ENCODE data around the gene DGKB. TPM values are rescaled to one million over a fixed set of nuclear protein-coding genes. Genes with fewer than 3 reads are reported as not detected.

Gene DGKB
- total RNA-seq, 1 donor from 2014 or later = 0.30 TPM

DNA sequence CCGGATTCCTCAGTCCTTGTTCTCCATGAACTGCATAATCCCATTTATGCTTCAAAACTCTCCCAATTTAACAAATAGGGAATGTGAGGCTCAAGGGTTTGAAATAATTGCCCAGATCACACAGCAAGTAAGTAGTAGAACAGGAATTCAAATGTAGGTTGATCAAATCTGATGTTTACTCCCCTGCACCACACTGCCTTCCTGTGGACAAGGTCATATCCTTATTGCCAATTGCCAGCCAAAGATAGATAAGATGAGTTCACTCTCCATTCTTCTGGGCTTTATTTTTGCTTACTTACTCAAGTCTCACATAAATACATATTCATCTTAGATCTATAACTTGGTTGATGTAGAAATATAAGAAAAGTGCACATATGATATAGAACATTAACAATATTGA, 477.9 kb downstream of the DGKB start:
- intact Hi-C loops (cut with micrococcal nuclease) = no loop called here
- Histone ChIP-seq H3K4me3 (no peak overlapping the region), H3K27ac (replicated peaks) (no peak overlapping the region), H3K27me3 (ENCODE audit: low read depth) (no peaks in the 10 kb centered on the region), H3K9me3 (replicated peaks) (peaks cover 15% of the 10 kb centered on the region), H3K36me3 (no peaks in the 10 kb centered on the region), H3K4me1 (peaks cover 2% of the 10 kb centered on the region)
- no peak for DNase-seq
- TF ChIP-seq, protein P1, sequence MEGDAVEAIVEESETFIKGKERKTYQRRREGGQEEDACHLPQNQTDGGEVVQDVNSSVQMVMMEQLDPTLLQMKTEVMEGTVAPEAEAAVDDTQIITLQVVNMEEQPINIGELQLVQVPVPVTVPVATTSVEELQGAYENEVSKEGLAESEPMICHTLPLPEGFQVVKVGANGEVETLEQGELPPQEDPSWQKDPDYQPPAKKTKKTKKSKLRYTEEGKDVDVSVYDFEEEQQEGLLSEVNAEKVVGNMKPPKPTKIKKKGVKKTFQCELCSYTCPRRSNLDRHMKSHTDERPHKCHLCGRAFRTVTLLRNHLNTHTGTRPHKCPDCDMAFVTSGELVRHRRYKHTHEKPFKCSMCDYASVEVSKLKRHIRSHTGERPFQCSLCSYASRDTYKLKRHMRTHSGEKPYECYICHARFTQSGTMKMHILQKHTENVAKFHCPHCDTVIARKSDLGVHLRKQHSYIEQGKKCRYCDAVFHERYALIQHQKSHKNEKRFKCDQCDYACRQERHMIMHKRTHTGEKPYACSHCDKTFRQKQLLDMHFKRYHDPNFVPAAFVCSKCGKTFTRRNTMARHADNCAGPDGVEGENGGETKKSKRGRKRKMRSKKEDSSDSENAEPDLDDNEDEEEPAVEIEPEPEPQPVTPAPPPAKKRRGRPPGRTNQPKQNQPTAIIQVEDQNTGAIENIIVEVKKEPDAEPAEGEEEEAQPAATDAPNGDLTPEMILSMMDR (IDR thresholded peaks at IDR 0.05; ENCODE audit: borderline replicate concordance) = no peak

DNA sequence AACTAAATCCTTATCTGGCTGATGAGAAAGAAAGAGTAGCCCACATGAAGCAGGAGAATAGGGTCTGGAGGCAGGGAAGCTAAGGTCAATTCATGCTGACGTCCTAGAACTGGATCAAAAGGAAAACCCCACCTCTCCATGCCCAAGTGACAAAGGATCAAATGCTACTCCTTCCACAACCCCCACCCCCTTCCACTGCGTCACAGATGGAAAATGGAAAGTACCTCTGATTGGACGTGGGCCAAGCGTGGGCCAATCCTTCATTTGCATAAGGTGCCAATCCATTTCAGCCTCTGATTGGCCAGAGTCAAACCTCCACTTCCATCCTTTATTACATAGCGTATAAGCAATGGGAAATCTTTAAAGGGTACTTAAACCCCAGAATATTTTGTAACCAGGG, 481.8 kb downstream of the DGKB start:
- H3K27me3 ChIP-seq (ENCODE audit: low read depth) = no peaks in the 10 kb centered on the region
- TF ChIP-seq, protein P1 (IDR thresholded peaks at IDR 0.05; ENCODE audit: borderline replicate concordance) = no peak
- intact Hi-C loops (cut with micrococcal nuclease) = no loop called here
- no peak overlapping the region for H3K27ac ChIP-seq (replicated peaks)
- no peak for DNase-seq
- H3K4me1 ChIP-seq = peaks cover 21% of the 10 kb centered on the region
- peaks cover 4% of the 10 kb centered on the region for H3K9me3 ChIP-seq (replicated peaks)
- no peaks in the 10 kb centered on the region for H3K36me3 ChIP-seq
- no peak overlapping the region for H3K4me3 ChIP-seq

DNA sequence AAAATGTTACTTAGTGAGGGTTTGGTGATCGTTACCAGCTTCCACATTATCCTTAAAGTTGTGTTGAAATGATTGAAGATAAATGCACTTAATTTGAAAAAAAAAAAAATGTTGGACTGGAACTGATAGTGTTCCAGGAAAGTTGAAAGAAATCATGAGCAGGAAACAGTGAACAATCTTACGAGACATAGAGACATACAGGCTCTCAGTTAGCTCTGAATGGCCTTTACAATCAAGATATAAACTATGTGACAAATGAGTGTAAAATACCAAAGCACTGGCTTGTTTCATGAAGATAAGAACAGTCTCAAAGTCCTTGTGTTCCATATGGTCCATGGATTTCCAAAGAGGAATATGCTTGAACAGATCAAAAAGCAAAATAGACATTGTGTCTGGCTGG, 483.0 kb downstream of the DGKB start:
- Histone ChIP-seq H3K4me1 (peaks cover 21% of the 10 kb centered on the region), H3K27me3 (ENCODE audit: low read depth) (no peaks in the 10 kb centered on the region), H3K4me3 (no peak overlapping the region), H3K36me3 (no peaks in the 10 kb centered on the region), H3K9me3 (replicated peaks) (peaks cover 4% of the 10 kb centered on the region), H3K27ac (replicated peaks) (peak overlapping the region; percentile 13)
- no peak for DNase-seq
- TF ChIP-seq, protein P1 (IDR thresholded peaks at IDR 0.05; ENCODE audit: borderline replicate concordance) = no peak
- intact Hi-C loops (cut with micrococcal nuclease) = no loop called here

DNA sequence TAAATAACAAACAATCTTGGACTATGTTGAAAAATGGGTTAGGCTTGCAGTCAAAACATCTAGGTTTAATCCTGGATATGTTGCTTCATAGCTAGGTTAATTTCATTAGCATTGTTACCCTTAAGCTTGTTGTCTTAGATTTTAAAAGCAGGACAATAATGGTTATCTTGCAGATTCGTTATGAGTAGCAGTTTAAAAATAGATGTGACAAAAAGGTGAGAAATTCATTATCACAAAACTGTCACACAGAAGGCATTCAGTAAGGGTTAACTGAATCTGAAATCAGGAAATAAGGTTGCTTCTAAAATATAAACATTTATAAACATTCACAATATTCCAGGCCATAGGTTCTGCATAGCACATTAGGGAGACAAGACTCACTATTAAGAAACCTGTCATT, 483.9 kb downstream of the DGKB start:
- Histone ChIP-seq H3K27me3 (ENCODE audit: low read depth) (no peaks in the 10 kb centered on the region), H3K36me3 (no peaks in the 10 kb centered on the region), H3K4me1 (peaks cover 21% of the 10 kb centered on the region), H3K4me3 (no peak overlapping the region), H3K9me3 (replicated peaks) (peaks cover 4% of the 10 kb centered on the region), H3K27ac (replicated peaks) (peak overlapping the region; percentile 13)
- intact Hi-C loops (cut with micrococcal nuclease) = no loop called here
- DNase-seq = no peak
- TF ChIP-seq, protein P1 (IDR thresholded peaks at IDR 0.05; ENCODE audit: borderline replicate concordance) = no peak

DNA sequence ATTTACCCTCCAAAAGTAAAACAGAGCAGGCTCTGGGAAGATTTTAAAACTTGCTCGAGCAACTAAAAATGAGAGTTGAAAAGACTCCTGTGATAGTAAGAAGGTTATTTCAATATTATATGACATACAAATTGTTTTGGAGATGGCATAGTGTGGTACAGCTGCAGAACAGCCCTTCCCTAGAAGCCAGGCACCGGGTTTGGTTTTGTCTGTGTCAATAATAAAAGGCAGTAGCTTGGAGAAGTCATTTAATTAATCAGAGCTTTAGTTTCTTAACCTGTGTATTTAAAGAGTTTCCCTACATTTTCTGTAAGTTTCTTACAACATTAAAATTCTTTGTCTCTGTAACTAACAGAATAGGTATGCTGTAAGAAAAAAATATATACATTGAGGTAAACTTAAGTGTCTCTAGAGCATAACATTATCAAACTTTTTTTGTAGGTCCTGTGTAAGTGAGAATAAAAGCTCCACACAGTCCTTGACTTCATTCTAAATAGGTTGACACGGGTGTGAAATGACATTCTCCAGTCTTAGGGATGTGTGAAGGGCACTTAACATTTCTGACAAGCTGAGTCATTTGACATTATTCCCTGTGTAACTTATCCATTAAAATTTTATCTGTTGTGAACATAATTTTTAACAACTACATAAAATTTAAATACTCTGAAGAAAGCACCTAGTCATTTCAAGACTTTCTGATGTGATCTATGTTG, 488.1 kb downstream of the DGKB start:
- no peak for DNase-seq
- Histone ChIP-seq H3K27ac (replicated peaks) (peak overlapping the region; percentile 83), H3K36me3 (no peaks in the 10 kb centered on the region), H3K4me3 (no peak overlapping the region), H3K4me1 (peaks cover 16% of the 10 kb centered on the region), H3K9me3 (replicated peaks) (peaks cover 4% of the 10 kb centered on the region), H3K27me3 (ENCODE audit: low read depth) (no peaks in the 10 kb centered on the region)
- TF ChIP-seq, protein P1 (IDR thresholded peaks at IDR 0.05; ENCODE audit: borderline replicate concordance) = no peak
- intact Hi-C loops (cut with micrococcal nuclease) = no loop called here

Data from left ventricle myocardium inferior (tissue), 1 donor.